ENCODE measurements around the gene MESP1. TPM values are rescaled to one million over a fixed set of nuclear protein-coding genes. Genes with fewer than 3 reads are reported as not detected.

The MESP1 gene
- total and polyA plus RNA-seq, 2 of the 8 experiments (the other 6 are each of a cell fraction or from before 2014, with no cell fraction given): 0.15 to 0.23 TPM

DNA sequence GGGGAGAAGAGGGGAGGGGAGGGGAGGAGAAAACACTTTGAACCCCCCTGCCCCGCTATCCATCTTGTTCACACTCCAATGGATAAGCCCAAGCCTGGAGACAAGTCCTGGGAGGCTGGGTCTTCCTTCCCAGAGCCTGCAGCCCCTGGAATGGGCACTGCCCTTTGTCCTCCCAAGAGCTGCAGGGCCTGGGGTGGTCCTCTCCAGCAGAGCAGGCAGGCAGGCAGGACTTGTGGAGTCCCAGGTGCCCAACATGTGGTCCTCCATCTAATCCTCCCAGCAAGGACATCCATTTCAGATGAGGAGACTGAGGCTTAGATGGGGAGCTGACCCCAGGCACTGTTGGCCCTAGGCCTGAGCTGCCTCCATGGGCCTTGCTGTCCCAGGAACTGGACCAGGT is 14.6 kb upstream of the MESP1 start:
- H2AFZ ChIP-seq (ENCODE audit: low read length): no peak overlapping the region
- no peak for TF ChIP-seq FOSL1 (IDR thresholded peaks at IDR 0.05; ENCODE audit: insufficient read depth, low read depth, low read length)
- TF ChIP-seq, protein P1, sequence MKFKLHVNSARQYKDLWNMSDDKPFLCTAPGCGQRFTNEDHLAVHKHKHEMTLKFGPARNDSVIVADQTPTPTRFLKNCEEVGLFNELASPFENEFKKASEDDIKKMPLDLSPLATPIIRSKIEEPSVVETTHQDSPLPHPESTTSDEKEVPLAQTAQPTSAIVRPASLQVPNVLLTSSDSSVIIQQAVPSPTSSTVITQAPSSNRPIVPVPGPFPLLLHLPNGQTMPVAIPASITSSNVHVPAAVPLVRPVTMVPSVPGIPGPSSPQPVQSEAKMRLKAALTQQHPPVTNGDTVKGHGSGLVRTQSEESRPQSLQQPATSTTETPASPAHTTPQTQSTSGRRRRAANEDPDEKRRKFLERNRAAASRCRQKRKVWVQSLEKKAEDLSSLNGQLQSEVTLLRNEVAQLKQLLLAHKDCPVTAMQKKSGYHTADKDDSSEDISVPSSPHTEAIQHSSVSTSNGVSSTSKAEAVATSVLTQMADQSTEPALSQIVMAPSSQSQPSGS (IDR thresholded peaks at IDR 0.05; ENCODE audit: low read length): no peak
- no peak for TF ChIP-seq BCL11A (IDR thresholded peaks at IDR 0.05; ENCODE audit: low read depth in 2 of 2, low read length in 2 of 2)
- no peak for TF ChIP-seq POLR2AphosphoS5 (IDR thresholded peaks at IDR 0.05; ENCODE audit: low read depth, low read length)
- TF ChIP-seq, protein P2, sequence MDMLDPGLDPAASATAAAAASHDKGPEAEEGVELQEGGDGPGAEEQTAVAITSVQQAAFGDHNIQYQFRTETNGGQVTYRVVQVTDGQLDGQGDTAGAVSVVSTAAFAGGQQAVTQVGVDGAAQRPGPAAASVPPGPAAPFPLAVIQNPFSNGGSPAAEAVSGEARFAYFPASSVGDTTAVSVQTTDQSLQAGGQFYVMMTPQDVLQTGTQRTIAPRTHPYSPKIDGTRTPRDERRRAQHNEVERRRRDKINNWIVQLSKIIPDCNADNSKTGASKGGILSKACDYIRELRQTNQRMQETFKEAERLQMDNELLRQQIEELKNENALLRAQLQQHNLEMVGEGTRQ (IDR thresholded peaks at IDR 0.05; ENCODE audit: low read length): no peak
- TF ChIP-seq RAD21 (IDR thresholded peaks at IDR 0.05 in 1 of 2, conservative IDR thresholded peaks at IDR 0.05 in 1 of 2; ENCODE audit: low read depth in 2 of 2, low read length in 2 of 2): no peak
- TF ChIP-seq SIN3A (conservative IDR thresholded peaks at IDR 0.05 in 1 of 2, IDR thresholded peaks at IDR 0.05 in 1 of 2; ENCODE audit: low read depth in 1 of 2, low read length in 2 of 2): no peak
- TF ChIP-seq SP1 (IDR thresholded peaks at IDR 0.05; ENCODE audit: low read depth, low read length): no peak
- TF ChIP-seq CBX5 (IDR thresholded peaks at IDR 0.05; ENCODE audit: low read depth, low read length): no peak
- TF ChIP-seq CEBPB (IDR thresholded peaks at IDR 0.05; ENCODE audit: low read depth, low read length): no peak
- no peak for TF ChIP-seq PHF8 (conservative IDR thresholded peaks at IDR 0.05; ENCODE audit: low read depth, low read length)

More for the DNA sequence above, 14.6 kb upstream of the MESP1 start:
- H4K20me1 ChIP-seq (replicated peaks in 1 of 2; ENCODE audit: control insufficient read depth in 1 of 2, insufficient read depth in 2 of 2, low read length in 2 of 2): no peaks in the 10 kb centered on the region
- no peak overlapping the region for H2BK5ac ChIP-seq (ENCODE audit: low read depth, low read length)
- no peaks in the 10 kb centered on the region for H3K79me2 ChIP-seq (ENCODE audit: control insufficient read depth in 1 of 2, insufficient read depth in 2 of 2, low read length in 2 of 2)
- no peak overlapping the region for H2BK120ac ChIP-seq (replicated peaks; ENCODE audit: low read depth, low read length)
- no peak overlapping the region for H2BK12ac ChIP-seq (ENCODE audit: low read depth, low read length)
- CTCF ChIA-PET (ENCODE audit: partially characterized antibody): interaction anchor here (0.6 to 10.6 kb wide), 3 partner anchors 13 to 110 kb away, joined by 4 to 153 read pairs (median 4); no protein-coding TSS in a partner anchor
- no peak overlapping the region for H3K4me3 ChIP-seq (ENCODE audit: extremely low read depth in 1 of 4, insufficient read depth in 2 of 4, low read depth in 3 of 4, low read length in 4 of 4)
- POLR2A ChIA-PET (ENCODE audit: partially characterized antibody): no interaction called here
- H3K9me3 ChIP-seq (ENCODE audit: insufficient read depth in 2 of 2, low read depth in 1 of 2, low read length in 1 of 2): no peaks in the 10 kb centered on the region
- H3K23me2 ChIP-seq (ENCODE audit: low read depth, low read length): no peaks in the 10 kb centered on the region
- no peak overlapping the region for H3K4me2 ChIP-seq (ENCODE audit: insufficient read depth in 1 of 2, low read depth in 2 of 2, low read length in 2 of 2)
- no peak overlapping the region for H3K18ac ChIP-seq (ENCODE audit: extremely low read depth, low read length)
- H2AK5ac ChIP-seq (ENCODE audit: low read depth, low read length): no peak overlapping the region
- H3K4ac ChIP-seq (replicated peaks; ENCODE audit: insufficient read length, low read depth, low read length): no peak overlapping the region
- FAIRE-seq (no peak), DNase-seq (ENCODE audit: low read depth in 1 of 2, low spot score in 2 of 2) (no peak)
- no peak overlapping the region for H4K8ac ChIP-seq (ENCODE audit: extremely low read depth, insufficient read depth, low read length)
- no peak overlapping the region for H2BK15ac ChIP-seq (ENCODE audit: low read length)
- H3K23ac ChIP-seq (ENCODE audit: insufficient read length): no peak overlapping the region
- H3K56ac ChIP-seq (replicated peaks; ENCODE audit: insufficient read length, low read depth, low read length): no peak overlapping the region
- no peak overlapping the region for H2BK20ac ChIP-seq (ENCODE audit: low read length)
- no CpG with 5 or more reads among the region's 1 CpG for WGBS, 2 experiments (ENCODE audit: extremely low coverage in 1 of 2, insufficient coverage in 1 of 2, insufficient read length in 1 of 2, insufficient replicate concordance in 2 of 2, low coverage in 1 of 2, low lambda C conversion rate in 2 of 2, missing lambda C conversion rate in 1 of 2)
- no peak overlapping the region for H4K5ac ChIP-seq (ENCODE audit: insufficient read length, low read depth, low read length)
- H4K91ac ChIP-seq (replicated peaks; ENCODE audit: insufficient read length, low read length): no peak overlapping the region
- no peaks in the 10 kb centered on the region; a peak in 2 of 7 replicates for H3K4me1 ChIP-seq (replicated peaks in 1 of 4; ENCODE audit: control insufficient read depth in 3 of 4, insufficient read depth in 4 of 4, low read length in 3 of 4)
- H3K27me3 ChIP-seq (replicated peaks in 1 of 4; ENCODE audit: control insufficient read depth in 3 of 4, extremely low read depth in 1 of 4, insufficient read depth in 3 of 4, low read length in 3 of 4): no peaks in the 10 kb centered on the region
- no peak overlapping the region for H3K14ac ChIP-seq (ENCODE audit: insufficient read length)
- H3K79me1 ChIP-seq (ENCODE audit: low read depth, low read length): no peaks in the 10 kb centered on the region
- no peak overlapping the region for H3K27ac ChIP-seq (ENCODE audit: low read depth, low read length)
- no peak overlapping the region for H3K9ac ChIP-seq (replicated peaks in 1 of 4; ENCODE audit: extremely low read depth in 1 of 4, low read depth in 3 of 4, low read length in 3 of 4)
- no peaks in the 10 kb centered on the region for H3K36me3 ChIP-seq (ENCODE audit: control insufficient read depth in 2 of 4, insufficient read depth in 4 of 4, low read length in 3 of 4)
